Panc1 (cell line): ENCODE measurements around the gene SPATA33. TPM values are rescaled to one million over a fixed set of nuclear protein-coding genes. Genes with fewer than 3 reads are reported as not detected.

Experiments
- ATAC-seq: fragments of 200-7000 bp; cut with Tn5 transposase; 2 replicates; pipeline ENCODE4 v1.9.1; 2020; ENCODE audit warnings: mild to moderate bottlenecking, moderate library complexity
- BruUV-seq: library from RNA; stranded (reverse); fragments of 400-500 nt; replicated peaks from 2 replicates; lab custom pipeline; 2021; lab: Mats Ljungman, UMichigan
- CTCF ChIA-PET: fragments of 300-600 bp; sonication (Branson Sonifier 250); formaldehyde crosslinking; loops from one replicate; lab custom pipeline; 2022; ENCODE audit warnings: antibody characterized with exemption; lab: Charles Lee
- POLR2A ChIA-PET: fragments of 300-600 bp; sonication (Branson Sonifier 250); formaldehyde crosslinking; loops from one replicate; lab custom pipeline; 2022; ENCODE audit warnings: antibody characterized with exemption; lab: Charles Lee
- DNase-seq: peaks from one replicate; pipeline ENCODE4 v3.0.0-alpha.2; 2010; ENCODE audit warnings: low read depth, low spot score
- H3K27ac ChIP-seq: 2 replicates; pipeline ENCODE4 v1.5.1; 2011; ENCODE audit warnings: mild to moderate bottlenecking, low read length, inconsistent platforms
- H3K27me3 ChIP-seq: fragments of 200-500 bp; sonication (Bioruptor generic); 2 replicates; pipeline ENCODE4 v1.6.0; 2014; ENCODE audit warnings: low read length, inconsistent platforms; ENCODE audit not compliant: control insufficient read depth, insufficient read depth
- H3K36me3 ChIP-seq: fragments of 200-500 bp; sonication (Bioruptor generic); 2 replicates; pipeline ENCODE4 v1.5.1; 2014; ENCODE audit warnings: inconsistent platforms, mild to moderate bottlenecking, low read length, moderate library complexity; ENCODE audit not compliant: control insufficient read depth, insufficient read depth
- H3K4me1 ChIP-seq: 2 replicates; pipeline ENCODE4 v1.5.1; 2011; ENCODE audit warnings: inconsistent platforms, mild to moderate bottlenecking, low read length, moderate library complexity; ENCODE audit not compliant: control insufficient read depth, insufficient read depth
- H3K4me3 ChIP-seq, 2 experiments: 2 replicates each; pipeline ENCODE4 v1.5.1; 2011 to 2012; ENCODE audit warnings: low read depth in 2 of 2, low read length in 2 of 2, mild to moderate bottlenecking in 2 of 2, inconsistent platforms in 1 of 2, moderate library complexity in 1 of 2
- H3K9me3 ChIP-seq: fragments of 200-500 bp; sonication (Bioruptor generic); 2 replicates; pipeline ENCODE4 v1.5.1; 2014; ENCODE audit warnings: low read depth, mild to moderate bottlenecking, inconsistent platforms, low read length, moderate library complexity; ENCODE audit not compliant: control insufficient read depth, insufficient read depth
- POLR2AphosphoS5 ChIP-seq: IDR thresholded peaks from 2 replicates; pipeline ENCODE4 v1.6.1; 2012; ENCODE audit warnings: mild to moderate bottlenecking, low read depth, low read length, moderate library complexity
- SIN3A ChIP-seq: IDR thresholded peaks from 2 replicates; pipeline ENCODE4 v1.6.1; 2012; ENCODE audit warnings: low read depth, mild to moderate bottlenecking, low read length, moderate library complexity, borderline replicate concordance; ENCODE audit not compliant: insufficient read depth
- TCF7L2 ChIP-seq: IDR thresholded peaks from 2 replicates; pipeline ENCODE4 v1.6.1; 2011; ENCODE audit warnings: mild to moderate bottlenecking, low read depth, low read length, inconsistent platforms
- in situ Hi-C: cut with HindIII; loops from 2 replicates; pipeline ENCODE4 v1.10.0; 2016; ENCODE audit warnings: low sequenced_read_pairs, low pct_unique_long_range_greater_than_20kb
- intact Hi-C: fragments of 100-400 bp; cut with micrococcal nuclease; formaldehyde crosslinking; loops from one replicate; pipeline ENCODE4 v1.10.0; 2022; ENCODE audit not compliant: unreplicated experiment
- total RNA-seq: library from RNA; stranded (reverse); gene quantifications from one replicate; pipeline ENCODE4 v1.2.1, GENCODE V29; 2021; ENCODE audit not compliant: unreplicated experiment
- TF ChIP-seq, protein P1 (sequence below), 2 experiments: IDR thresholded peaks; 2 replicates each; pipeline ENCODE4 v1.6.1; 2011 to 2012; ENCODE audit warnings: low read depth in 2 of 2, control low read depth in 1 of 2, low read length in 1 of 2, mild to moderate bottlenecking in 1 of 2, moderate library complexity in 1 of 2; ENCODE audit not compliant: insufficient read depth in 1 of 2
- TF ChIP-seq, protein P2 (sequence below): fragments of 450-650 bp; IDR thresholded peaks from 2 replicates; pipeline ENCODE4 v1.5.1; 2017; ENCODE audit warnings: mild to moderate bottlenecking

Gene SPATA33
- total RNA-seq, 1 experiment from 2014 or later, result 18.3 TPM

DNA sequence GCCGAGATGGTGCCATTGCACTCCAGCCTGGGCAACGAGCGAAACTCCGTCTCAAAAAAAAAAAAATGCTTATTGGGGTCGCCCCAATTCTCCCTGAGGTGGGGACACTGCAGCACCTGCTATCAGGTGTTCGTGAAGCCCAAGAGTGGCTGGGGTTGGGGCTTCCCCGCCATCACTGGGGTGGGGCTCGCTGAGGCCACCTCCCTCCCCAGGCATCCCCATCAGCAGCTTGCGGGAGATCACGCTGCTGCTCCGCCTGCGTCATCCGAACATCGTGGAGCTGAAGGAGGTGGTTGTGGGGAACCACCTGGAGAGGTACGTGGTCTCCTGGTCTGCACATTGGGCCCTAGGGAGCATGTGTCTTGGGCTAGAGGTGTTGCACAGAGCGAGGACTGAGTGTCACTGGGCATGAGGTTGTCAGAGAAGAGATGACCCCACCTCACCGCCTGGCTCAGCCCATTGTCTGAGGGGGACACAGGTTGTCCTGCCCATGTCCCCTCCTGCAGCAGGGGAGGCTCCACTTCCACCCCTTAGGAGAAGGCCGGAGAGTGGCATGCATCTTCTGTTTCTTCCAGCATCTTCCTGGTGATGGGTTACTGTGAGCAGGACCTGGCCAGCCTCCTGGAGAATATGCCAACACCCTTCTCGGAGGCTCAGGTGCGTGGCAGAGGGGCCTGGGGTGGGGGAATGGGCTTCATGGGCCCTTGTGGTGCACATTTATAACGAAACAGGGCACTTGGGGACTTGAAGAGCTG is 33.8 kb downstream of the SPATA33 start:
- Histone ChIP-seq H3K4me3 (no peak overlapping the region), H3K27me3 (no peaks in the 10 kb centered on the region), H3K9me3 (no peaks in the 10 kb centered on the region), H3K4me1 (peaks cover 3% of the 10 kb centered on the region; the same call in 1 of the 2 replicates), H3K27ac (no peak overlapping the region), H3K36me3 (no peaks in the 10 kb centered on the region; the same call in 1 of the 2 replicates)
- BruUV-seq, result no TSS peak
- in situ Hi-C loops, result no loop called here
- intact Hi-C loops, result no loop called here
- no peak for ATAC-seq
- ChIA-PET CTCF (no interaction called here), POLR2A (no interaction called here)
- TF ChIP-seq, protein P1, sequence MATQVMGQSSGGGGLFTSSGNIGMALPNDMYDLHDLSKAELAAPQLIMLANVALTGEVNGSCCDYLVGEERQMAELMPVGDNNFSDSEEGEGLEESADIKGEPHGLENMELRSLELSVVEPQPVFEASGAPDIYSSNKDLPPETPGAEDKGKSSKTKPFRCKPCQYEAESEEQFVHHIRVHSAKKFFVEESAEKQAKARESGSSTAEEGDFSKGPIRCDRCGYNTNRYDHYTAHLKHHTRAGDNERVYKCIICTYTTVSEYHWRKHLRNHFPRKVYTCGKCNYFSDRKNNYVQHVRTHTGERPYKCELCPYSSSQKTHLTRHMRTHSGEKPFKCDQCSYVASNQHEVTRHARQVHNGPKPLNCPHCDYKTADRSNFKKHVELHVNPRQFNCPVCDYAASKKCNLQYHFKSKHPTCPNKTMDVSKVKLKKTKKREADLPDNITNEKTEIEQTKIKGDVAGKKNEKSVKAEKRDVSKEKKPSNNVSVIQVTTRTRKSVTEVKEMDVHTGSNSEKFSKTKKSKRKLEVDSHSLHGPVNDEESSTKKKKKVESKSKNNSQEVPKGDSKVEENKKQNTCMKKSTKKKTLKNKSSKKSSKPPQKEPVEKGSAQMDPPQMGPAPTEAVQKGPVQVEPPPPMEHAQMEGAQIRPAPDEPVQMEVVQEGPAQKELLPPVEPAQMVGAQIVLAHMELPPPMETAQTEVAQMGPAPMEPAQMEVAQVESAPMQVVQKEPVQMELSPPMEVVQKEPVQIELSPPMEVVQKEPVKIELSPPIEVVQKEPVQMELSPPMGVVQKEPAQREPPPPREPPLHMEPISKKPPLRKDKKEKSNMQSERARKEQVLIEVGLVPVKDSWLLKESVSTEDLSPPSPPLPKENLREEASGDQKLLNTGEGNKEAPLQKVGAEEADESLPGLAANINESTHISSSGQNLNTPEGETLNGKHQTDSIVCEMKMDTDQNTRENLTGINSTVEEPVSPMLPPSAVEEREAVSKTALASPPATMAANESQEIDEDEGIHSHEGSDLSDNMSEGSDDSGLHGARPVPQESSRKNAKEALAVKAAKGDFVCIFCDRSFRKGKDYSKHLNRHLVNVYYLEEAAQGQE (IDR thresholded peaks at IDR 0.05; ENCODE audit: insufficient read depth in 1 of 2, low read depth in 2 of 2, low read length in 1 of 2), result no peak
- no peak for TF ChIP-seq SIN3A
- TF ChIP-seq TCF7L2, result no peak
- TF ChIP-seq, protein P2, sequence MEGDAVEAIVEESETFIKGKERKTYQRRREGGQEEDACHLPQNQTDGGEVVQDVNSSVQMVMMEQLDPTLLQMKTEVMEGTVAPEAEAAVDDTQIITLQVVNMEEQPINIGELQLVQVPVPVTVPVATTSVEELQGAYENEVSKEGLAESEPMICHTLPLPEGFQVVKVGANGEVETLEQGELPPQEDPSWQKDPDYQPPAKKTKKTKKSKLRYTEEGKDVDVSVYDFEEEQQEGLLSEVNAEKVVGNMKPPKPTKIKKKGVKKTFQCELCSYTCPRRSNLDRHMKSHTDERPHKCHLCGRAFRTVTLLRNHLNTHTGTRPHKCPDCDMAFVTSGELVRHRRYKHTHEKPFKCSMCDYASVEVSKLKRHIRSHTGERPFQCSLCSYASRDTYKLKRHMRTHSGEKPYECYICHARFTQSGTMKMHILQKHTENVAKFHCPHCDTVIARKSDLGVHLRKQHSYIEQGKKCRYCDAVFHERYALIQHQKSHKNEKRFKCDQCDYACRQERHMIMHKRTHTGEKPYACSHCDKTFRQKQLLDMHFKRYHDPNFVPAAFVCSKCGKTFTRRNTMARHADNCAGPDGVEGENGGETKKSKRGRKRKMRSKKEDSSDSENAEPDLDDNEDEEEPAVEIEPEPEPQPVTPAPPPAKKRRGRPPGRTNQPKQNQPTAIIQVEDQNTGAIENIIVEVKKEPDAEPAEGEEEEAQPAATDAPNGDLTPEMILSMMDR, result no peak
- no peak for TF ChIP-seq POLR2AphosphoS5
- no peak for DNase-seq

DNA sequence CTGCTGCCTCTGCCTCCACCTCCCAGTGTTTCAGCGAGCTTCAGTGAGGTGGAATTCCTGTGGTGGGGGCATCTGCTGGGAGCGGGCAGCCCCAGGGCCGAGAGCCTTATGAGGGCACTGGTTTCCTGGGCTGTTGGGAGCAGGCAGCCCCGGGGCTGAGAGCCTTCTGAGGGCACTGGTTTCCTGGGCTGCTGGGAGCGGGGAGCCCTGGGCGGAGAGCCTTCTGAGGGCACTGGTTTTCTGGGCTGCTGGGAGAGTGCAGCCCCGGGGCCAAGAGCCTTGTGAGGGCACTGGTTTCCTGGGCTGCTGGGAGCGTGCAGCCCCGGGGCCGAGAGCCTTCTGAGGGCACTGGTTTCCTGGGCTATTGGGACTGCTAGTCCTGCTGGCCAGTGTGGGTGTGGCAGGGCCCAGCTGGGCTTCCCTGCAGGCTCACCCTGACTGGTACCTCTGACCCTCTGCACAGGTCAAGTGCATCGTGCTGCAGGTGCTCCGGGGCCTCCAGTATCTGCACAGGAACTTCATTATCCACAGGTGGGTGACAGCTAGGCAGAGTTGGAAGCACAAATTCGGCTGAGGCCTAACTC is 34.4 kb downstream of the SPATA33 start:
- no peaks in the 10 kb centered on the region for H3K27me3 ChIP-seq
- no peak for DNase-seq
- no peak overlapping the region for H3K27ac ChIP-seq
- no peaks in the 10 kb centered on the region for H3K9me3 ChIP-seq
- no peak overlapping the region for H3K4me3 ChIP-seq
- H3K36me3 ChIP-seq, result no peaks in the 10 kb centered on the region; the same call in 1 of the 2 replicates
- ChIA-PET POLR2A (no interaction called here), CTCF (no interaction called here)
- TF ChIP-seq POLR2AphosphoS5, result no peak
- TF ChIP-seq, protein P1 (IDR thresholded peaks at IDR 0.05; ENCODE audit: insufficient read depth in 1 of 2, low read depth in 2 of 2, low read length in 1 of 2), result no peak
- TF ChIP-seq, protein P2, result no peak
- BruUV-seq, result no TSS peak
- H3K4me1 ChIP-seq, result peaks cover 3% of the 10 kb centered on the region; the same call in 1 of the 2 replicates
- intact Hi-C loops (no loop called here), in situ Hi-C loops (no loop called here)
- no peak for ATAC-seq
